ENCODE data around the gene ARL6IP5. TPM values are rescaled to one million over a fixed set of nuclear protein-coding genes. Genes with fewer than 3 reads are reported as not detected.

ARL6IP5 gene
- total RNA-seq, 1 donor from 2014 or later: 132 TPM

DNA sequence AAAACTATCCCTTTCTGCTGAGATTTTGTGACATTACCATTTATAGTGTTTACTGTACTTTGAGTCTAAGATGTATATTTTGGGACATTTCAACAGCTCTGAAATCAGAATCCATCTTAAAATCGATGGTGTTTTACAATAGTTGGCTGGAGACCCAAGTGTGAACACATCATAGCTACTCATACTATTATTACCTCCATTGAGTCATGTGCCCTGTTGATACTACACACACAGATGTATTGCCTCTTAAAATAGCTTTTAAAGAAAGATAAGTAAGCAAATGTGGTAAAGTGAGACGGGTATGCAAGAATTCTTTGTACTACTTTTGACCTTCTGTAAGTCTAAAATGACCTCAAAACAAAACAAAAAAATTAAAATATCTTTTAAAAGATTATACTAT, 31.0 kb downstream of the ARL6IP5 start:
- intact Hi-C loops (cut with DNase I): no loop called here
- Histone ChIP-seq H3K27me3 (no peaks in the 10 kb centered on the region), H3K27ac (no peak overlapping the region), H3K4me1 (no peaks in the 10 kb centered on the region), H3K36me3 (no peaks in the 10 kb centered on the region), H3K4me3 (no peak overlapping the region), H3K9me3 (no peaks in the 10 kb centered on the region)
- TF ChIP-seq, protein P1, sequence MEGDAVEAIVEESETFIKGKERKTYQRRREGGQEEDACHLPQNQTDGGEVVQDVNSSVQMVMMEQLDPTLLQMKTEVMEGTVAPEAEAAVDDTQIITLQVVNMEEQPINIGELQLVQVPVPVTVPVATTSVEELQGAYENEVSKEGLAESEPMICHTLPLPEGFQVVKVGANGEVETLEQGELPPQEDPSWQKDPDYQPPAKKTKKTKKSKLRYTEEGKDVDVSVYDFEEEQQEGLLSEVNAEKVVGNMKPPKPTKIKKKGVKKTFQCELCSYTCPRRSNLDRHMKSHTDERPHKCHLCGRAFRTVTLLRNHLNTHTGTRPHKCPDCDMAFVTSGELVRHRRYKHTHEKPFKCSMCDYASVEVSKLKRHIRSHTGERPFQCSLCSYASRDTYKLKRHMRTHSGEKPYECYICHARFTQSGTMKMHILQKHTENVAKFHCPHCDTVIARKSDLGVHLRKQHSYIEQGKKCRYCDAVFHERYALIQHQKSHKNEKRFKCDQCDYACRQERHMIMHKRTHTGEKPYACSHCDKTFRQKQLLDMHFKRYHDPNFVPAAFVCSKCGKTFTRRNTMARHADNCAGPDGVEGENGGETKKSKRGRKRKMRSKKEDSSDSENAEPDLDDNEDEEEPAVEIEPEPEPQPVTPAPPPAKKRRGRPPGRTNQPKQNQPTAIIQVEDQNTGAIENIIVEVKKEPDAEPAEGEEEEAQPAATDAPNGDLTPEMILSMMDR (IDR thresholded peaks at IDR 0.05): no peak
- no peak for DNase-seq
- ATAC-seq: no peak

DNA sequence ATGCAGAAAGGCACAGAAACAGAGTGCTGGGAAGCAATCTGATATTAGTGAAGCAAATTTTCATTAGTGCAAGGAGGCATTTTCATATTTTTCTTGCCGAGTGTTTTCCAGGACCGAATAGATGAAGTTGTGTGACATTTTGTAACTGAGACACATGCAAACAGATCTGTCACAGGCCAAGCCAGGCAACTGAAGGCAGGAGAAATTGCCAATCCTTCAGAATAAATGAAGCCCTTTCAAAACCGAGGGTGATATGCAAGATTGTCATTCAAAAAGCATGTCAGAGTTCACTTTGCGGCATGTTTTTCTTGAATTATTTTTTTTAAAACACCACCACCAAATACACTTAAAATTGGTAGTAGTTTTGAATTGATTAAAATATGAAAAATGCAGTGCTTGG, 31.4 kb downstream of the ARL6IP5 start:
- no peak for DNase-seq
- no peaks in the 10 kb centered on the region for H3K27me3 ChIP-seq
- no peak overlapping the region for H3K4me3 ChIP-seq
- no peaks in the 10 kb centered on the region for H3K9me3 ChIP-seq
- no peaks in the 10 kb centered on the region for H3K36me3 ChIP-seq
- TF ChIP-seq, protein P1 (IDR thresholded peaks at IDR 0.05): no peak
- no peak overlapping the region for H3K27ac ChIP-seq
- H3K4me1 ChIP-seq: no peaks in the 10 kb centered on the region
- intact Hi-C loops (cut with DNase I): no loop called here
- ATAC-seq: no peak

DNA sequence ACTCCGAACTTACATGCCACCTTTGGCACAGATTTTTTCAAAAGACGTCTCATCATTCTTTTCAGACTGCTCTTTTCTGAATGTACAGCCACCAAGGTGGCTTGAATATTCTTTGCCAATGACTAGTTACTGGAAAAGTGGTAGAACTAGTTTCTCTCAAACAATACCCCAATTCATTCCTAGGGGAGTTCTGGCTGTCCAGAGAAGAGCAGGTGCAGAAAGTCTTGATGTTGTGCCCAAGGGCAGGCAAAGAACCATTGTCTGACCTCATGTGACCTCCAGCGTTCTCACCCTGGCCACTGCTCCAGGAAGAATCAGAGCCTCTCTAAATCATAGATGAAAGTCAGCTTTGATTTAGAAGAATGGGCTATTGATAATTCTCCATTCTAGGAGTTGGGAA, 32.2 kb downstream of the ARL6IP5 start:
- no peak overlapping the region for H3K4me3 ChIP-seq
- ATAC-seq: no peak
- no peak overlapping the region for H3K27ac ChIP-seq
- no peaks in the 10 kb centered on the region for H3K9me3 ChIP-seq
- no peaks in the 10 kb centered on the region for H3K4me1 ChIP-seq
- TF ChIP-seq, protein P1 (IDR thresholded peaks at IDR 0.05): no peak
- DNase-seq: no peak
- intact Hi-C loops (cut with DNase I): no loop called here
- H3K27me3 ChIP-seq: no peaks in the 10 kb centered on the region
- no peaks in the 10 kb centered on the region for H3K36me3 ChIP-seq

DNA sequence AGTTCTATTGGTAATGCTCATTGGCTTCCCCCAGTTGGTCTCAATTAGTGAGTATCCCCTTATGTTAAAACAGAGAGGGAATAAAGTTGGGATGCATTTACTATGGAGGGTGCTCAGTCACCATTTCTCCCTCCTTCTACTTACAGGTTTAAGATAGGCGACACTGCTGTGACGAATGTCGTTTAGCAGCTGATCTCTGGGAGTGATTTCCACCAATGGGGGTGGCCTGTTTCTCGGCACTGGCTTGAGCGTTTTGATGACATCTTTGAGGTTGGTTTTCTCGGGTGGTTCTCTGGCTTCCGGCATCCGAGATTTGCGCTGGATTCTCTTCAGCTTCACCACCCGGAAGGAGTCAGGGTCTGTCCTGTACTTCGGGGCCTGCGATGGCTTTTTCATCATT, 33.8 kb downstream of the ARL6IP5 start:
- Histone ChIP-seq H3K36me3 (no peaks in the 10 kb centered on the region), H3K9me3 (no peaks in the 10 kb centered on the region), H3K27me3 (no peaks in the 10 kb centered on the region), H3K27ac (no peak overlapping the region), H3K4me3 (no peak overlapping the region), H3K4me1 (peaks cover 8% of the 10 kb centered on the region)
- ATAC-seq: no peak
- intact Hi-C loops (cut with DNase I): no loop called here
- DNase-seq: no peak
- TF ChIP-seq, protein P1 (IDR thresholded peaks at IDR 0.05): no peak

DNA sequence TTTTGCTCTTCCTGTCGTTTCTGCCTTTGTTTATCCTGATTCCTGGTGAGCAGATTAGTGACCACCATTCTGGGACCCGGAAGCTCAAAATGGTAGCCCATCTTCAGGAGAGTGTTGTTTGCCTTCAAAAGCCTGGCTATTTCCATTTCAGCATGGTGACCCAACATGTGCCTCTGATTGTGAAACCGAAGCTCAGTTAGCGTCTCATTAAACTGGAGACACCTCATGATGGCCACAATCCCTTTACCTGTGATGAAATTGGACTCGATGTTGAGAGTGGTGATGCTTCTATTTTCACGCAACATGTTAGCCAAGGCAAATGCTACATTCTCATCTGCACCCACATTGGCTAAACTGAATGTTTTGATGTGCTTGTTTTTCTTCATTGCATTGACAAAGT, 34.4 kb downstream of the ARL6IP5 start:
- TF ChIP-seq, protein P1 (IDR thresholded peaks at IDR 0.05): no peak
- no peak overlapping the region for H3K27ac ChIP-seq
- H3K27me3 ChIP-seq: no peaks in the 10 kb centered on the region
- intact Hi-C loops (cut with DNase I): no loop called here
- DNase-seq (no peak), ATAC-seq (no peak)
- H3K4me3 ChIP-seq: no peak overlapping the region
- no peaks in the 10 kb centered on the region for H3K36me3 ChIP-seq
- H3K9me3 ChIP-seq: no peaks in the 10 kb centered on the region
- H3K4me1 ChIP-seq: peaks cover 8% of the 10 kb centered on the region

DNA sequence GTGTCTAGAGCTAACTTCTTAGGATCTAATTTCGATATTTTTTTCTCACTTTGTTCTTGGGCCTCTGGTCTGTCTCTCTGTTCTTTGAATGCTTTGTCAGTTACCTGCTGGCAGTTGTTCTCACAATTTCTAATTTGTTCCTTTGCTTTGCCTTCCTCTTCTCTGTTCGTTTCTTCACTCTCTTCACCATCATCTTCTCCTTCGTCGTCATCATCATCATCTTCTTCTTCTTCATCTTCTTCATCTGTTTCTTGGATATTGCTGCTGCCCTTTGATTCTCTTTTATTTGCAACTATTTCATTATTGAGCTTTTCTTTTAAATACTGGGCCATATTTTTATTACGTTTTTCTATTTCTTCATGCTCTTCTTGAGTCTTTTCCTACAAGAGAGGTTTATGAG, 34.9 kb downstream of the ARL6IP5 start:
- DNase-seq: no peak
- ATAC-seq: no peak
- no peak overlapping the region for H3K27ac ChIP-seq
- no peaks in the 10 kb centered on the region for H3K27me3 ChIP-seq
- intact Hi-C loops (cut with DNase I): no loop called here
- TF ChIP-seq, protein P1 (IDR thresholded peaks at IDR 0.05): no peak
- H3K9me3 ChIP-seq: no peaks in the 10 kb centered on the region
- no peak overlapping the region for H3K4me3 ChIP-seq
- no peaks in the 10 kb centered on the region for H3K36me3 ChIP-seq
- H3K4me1 ChIP-seq: peaks cover 8% of the 10 kb centered on the region
